Upper lobe of left lung (tissue), 6 donors: ENCODE measurements around the gene TCF12. TPM values are rescaled to one million over a fixed set of nuclear protein-coding genes. Genes with fewer than 3 reads are reported as not detected.

ENCODE experiments used
- ATAC-seq, 2 donors: fragments of 200-7000 bp; cut with Tn5 transposase; one replicate each; pipeline ENCODE4 v1.9.1; 2022; ENCODE audit warnings: mild to moderate bottlenecking in 2 of 2, moderate library complexity in 2 of 2; ENCODE audit not compliant: low FRiP score in 2 of 2
- DNase-seq, 2 donors: peaks; one replicate each; pipeline ENCODE4 v3.0.0-alpha.2; 2019 to 2020
- H3K27ac ChIP-seq, 4 donors: fragments of 200-600 bp; sonication (generic); one replicate each; pipeline ENCODE4 v1.5.1; 2016 to 2019
- H3K27me3 ChIP-seq, 4 donors: fragments of 200-600 bp; sonication (generic); one replicate each; pipeline ENCODE4 v1.5.1; 2017 to 2019
- H3K36me3 ChIP-seq, 4 donors: fragments of 200-600 bp; sonication (generic); one replicate each; pipeline ENCODE4 v1.5.1; 2016 to 2019
- H3K4me1 ChIP-seq, 4 donors: fragments of 200-600 bp; sonication (generic); one replicate each; pipeline ENCODE4 v1.5.1; 2018 to 2019
- H3K4me3 ChIP-seq, 4 donors: fragments of 200-600 bp; sonication (generic); one replicate each; pipeline ENCODE4 v1.5.1; 2017 to 2019; ENCODE audit warnings: mild to moderate bottlenecking in 2 of 4, moderate library complexity in 1 of 4
- H3K9me3 ChIP-seq, 4 donors: fragments of 200-600 bp; sonication (generic); one replicate each; pipeline ENCODE4 v1.5.1; 2018 to 2019
- EP300 ChIP-seq, 4 donors: sonication (generic); formaldehyde crosslinking; IDR thresholded peaks; one replicate each; pipeline ENCODE4 v1.5.1; 2017; ENCODE audit warnings: antibody characterized with exemption in 4 of 4, control low read depth in 2 of 4
- POLR2A ChIP-seq, 4 donors: fragments of 450-650 bp; IDR thresholded peaks; one replicate each; pipeline ENCODE4 v1.5.1; 2016 to 2017; ENCODE audit warnings: antibody characterized with exemption in 4 of 4, mild to moderate bottlenecking in 2 of 4
- POLR2AphosphoS5 ChIP-seq, 2 donors: sonication (generic); formaldehyde crosslinking; IDR thresholded peaks; one replicate each; pipeline ENCODE4 v1.5.1; 2017; ENCODE audit warnings: antibody characterized with exemption in 2 of 2
- WGBS, 2 donors: methylation state at CpG; one replicate each; pipeline ENCODE4 v1.1.5; 2017 to 2018; 5-methylcytosine and 5-hydroxymethylcytosine counted together
- total RNA-seq, 6 donors: library from RNA; depleted of rRNA in 4 of 6; stranded (reverse); fragments of >200 nt in 4 of 6; gene quantifications; one replicate each; pipeline versions ENCODE4 v1.1.0 to v1.2.1, GENCODE V29; 2016 to 2021
- TF ChIP-seq, protein P1 (sequence below), 6 experiments: fragments of 450-650 bp in 4 of 6; fragments of 200-600 bp in 2 of 6; sonication (generic) in 2 of 6; IDR thresholded peaks; one replicate each; pipeline ENCODE4 v1.5.1; 2016 to 2019; ENCODE audit warnings: antibody characterized with exemption in 6 of 6
- donor health status: DM: no; HTN: no; CAD: no; lungs with moderate emphysema.
- donor health status: DM: no; HTN: yes; CAD: no; lungs with severe emphysema.

The TCF12 gene
- total RNA-seq, 6 donors from 2014 or later: 74.5 to 257 (median 103) TPM

DNA sequence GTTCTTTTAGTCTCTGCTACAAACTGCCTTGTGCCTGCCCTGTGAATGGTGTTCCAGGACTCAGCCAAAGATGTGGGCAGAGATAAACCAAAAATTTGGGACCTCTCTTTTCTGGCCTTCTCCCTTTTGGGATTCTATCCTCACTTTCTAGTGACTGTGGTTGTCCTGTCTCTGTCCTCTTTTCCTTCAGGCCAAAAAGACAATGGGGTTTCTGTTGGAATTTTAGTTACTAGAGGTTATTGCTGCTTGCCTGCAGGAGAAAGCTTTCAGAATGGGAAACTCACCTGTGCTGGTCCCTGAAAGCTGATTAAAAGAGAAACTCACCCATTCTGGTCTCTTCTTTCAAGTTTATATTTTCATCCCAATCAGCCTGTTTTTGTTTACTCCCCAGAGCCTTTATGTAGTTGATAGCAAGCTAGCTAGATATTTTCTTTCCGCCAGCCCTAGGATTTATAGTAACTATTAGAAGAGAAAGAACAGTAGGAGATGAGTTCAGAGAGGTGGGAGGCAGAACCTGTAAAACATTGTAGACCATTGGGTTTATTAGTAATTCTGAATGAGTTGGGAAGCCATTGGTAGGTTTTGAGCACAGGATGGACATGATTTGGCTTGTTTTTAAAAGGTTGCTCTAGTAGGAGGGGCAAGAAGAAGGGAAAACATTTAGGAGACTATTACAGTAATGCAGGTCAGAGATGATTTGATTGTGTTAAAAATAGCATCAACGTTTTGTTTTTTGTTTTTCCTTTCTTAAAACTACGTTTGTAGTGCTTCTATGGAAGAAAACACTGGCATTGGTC lies 138.9 kb downstream of the TCF12 start:
- no peak for DNase-seq
- no peak overlapping the region for H3K27ac ChIP-seq

DNA sequence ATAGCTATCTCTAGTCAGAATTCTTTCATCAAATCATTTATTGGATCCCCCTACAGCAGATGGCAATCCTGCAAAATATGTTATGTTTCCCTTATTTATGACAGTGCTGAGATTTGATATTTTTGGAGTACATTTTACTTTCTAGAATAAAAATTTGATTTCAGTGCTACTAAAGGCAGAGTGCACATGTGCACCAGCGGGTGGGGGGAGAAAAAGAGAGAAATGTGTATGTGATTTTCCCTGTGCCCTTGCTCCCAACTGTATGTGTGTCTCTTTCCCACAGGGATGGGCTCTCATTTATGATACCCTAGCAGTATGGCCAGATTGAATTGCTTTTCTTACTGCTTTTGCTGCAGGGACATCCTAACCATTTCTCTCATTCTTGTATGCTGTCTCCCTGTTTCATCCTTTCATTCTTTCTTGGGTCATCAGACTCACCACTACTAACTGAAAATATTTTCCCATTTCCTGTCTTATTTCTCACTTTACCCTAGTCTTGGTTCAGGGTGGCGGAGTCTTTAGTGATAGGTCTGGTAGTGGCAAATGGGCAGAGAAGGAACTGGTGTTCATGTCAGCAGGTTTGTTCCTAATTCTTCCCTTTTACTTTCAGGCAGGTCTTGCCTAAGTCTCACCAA lies 140.7 kb downstream of the TCF12 start:
- Histone ChIP-seq H3K9me3 (no peaks in the 10 kb centered on the region), H3K27ac (no peak overlapping the region), H3K27me3 (no peaks in the 10 kb centered on the region), H3K4me3 (no peak overlapping the region), H3K36me3 (no peaks in the 10 kb centered on the region), H3K4me1 (peaks cover 14 to 23% (median 19%) of the 10 kb centered on the region in 4 donors)
- WGBS, 2 donors: 88 to 94% methylated on average over 2 of the region's 2 CpGs
- DNase-seq (no peak), ATAC-seq (no peak)
- no peak for TF ChIP-seq POLR2AphosphoS5 (IDR thresholded peaks at IDR 0.05)
- TF ChIP-seq POLR2A (IDR thresholded peaks at IDR 0.05): no peak
- TF ChIP-seq, protein P1, sequence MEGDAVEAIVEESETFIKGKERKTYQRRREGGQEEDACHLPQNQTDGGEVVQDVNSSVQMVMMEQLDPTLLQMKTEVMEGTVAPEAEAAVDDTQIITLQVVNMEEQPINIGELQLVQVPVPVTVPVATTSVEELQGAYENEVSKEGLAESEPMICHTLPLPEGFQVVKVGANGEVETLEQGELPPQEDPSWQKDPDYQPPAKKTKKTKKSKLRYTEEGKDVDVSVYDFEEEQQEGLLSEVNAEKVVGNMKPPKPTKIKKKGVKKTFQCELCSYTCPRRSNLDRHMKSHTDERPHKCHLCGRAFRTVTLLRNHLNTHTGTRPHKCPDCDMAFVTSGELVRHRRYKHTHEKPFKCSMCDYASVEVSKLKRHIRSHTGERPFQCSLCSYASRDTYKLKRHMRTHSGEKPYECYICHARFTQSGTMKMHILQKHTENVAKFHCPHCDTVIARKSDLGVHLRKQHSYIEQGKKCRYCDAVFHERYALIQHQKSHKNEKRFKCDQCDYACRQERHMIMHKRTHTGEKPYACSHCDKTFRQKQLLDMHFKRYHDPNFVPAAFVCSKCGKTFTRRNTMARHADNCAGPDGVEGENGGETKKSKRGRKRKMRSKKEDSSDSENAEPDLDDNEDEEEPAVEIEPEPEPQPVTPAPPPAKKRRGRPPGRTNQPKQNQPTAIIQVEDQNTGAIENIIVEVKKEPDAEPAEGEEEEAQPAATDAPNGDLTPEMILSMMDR (IDR thresholded peaks at IDR 0.05): no peak
- TF ChIP-seq EP300 (IDR thresholded peaks at IDR 0.05): no peak

More for the DNA sequence above, 138.9 kb downstream of the TCF12 start:
- no peak for ATAC-seq
- Histone ChIP-seq H3K36me3 (no peaks in the 10 kb centered on the region), H3K4me3 (no peak overlapping the region), H3K4me1 (peaks cover 20 to 26% (median 24%) of the 10 kb centered on the region in 4 donors), H3K9me3 (no peaks in the 10 kb centered on the region), H3K27me3 (no peaks in the 10 kb centered on the region)
- TF ChIP-seq EP300 (IDR thresholded peaks at IDR 0.05): no peak
- TF ChIP-seq, protein P1 (IDR thresholded peaks at IDR 0.05): no peak
- no peak for TF ChIP-seq POLR2A (IDR thresholded peaks at IDR 0.05)
- no peak for TF ChIP-seq POLR2AphosphoS5 (IDR thresholded peaks at IDR 0.05)
- 63 to 64% methylated on average over 3 of the region's 3 CpGs for WGBS, 2 donors

GRCh38 chr15:57060799-57061198 lies 142.4 kb downstream of the TCF12 start:
- Histone ChIP-seq H3K36me3 (no peaks in the 10 kb centered on the region), H3K9me3 (no peaks in the 10 kb centered on the region), H3K27ac (no peak overlapping the region), H3K27me3 (no peaks in the 10 kb centered on the region), H3K4me1 (peaks cover 10 to 15% (median 13%) of the 10 kb centered on the region in 4 donors), H3K4me3 (no peak overlapping the region)
- DNase-seq (no peak), ATAC-seq (no peak)
- WGBS, 2 donors: 34 to 49% methylated on average over 2 of the region's 2 CpGs
- no peak for TF ChIP-seq POLR2A (IDR thresholded peaks at IDR 0.05)
- TF ChIP-seq POLR2AphosphoS5 (IDR thresholded peaks at IDR 0.05): no peak
- TF ChIP-seq, protein P1 (IDR thresholded peaks at IDR 0.05): no peak
- no peak for TF ChIP-seq EP300 (IDR thresholded peaks at IDR 0.05)

- H3K4me1 ChIP-seq: peaks cover 10 to 15% (median 13%) of the 10 kb centered on the region in 4 donors
- no peak overlapping the region for H3K27ac ChIP-seq
- TF ChIP-seq EP300 (IDR thresholded peaks at IDR 0.05) (no peak), POLR2A (IDR thresholded peaks at IDR 0.05) (no peak), POLR2AphosphoS5 (IDR thresholded peaks at IDR 0.05) (no peak)
- TF ChIP-seq, protein P1 (IDR thresholded peaks at IDR 0.05): no peak
- H3K9me3 ChIP-seq: no peaks in the 10 kb centered on the region
- no peaks in the 10 kb centered on the region for H3K36me3 ChIP-seq
- DNase-seq (no peak), ATAC-seq (no peak)
- WGBS, 2 donors: 91 to 99% methylated on average over 2 of the region's 2 CpGs
- no peaks in the 10 kb centered on the region for H3K27me3 ChIP-seq
- no peak overlapping the region for H3K4me3 ChIP-seq
Observed at GRCh38 chr15:57061281-57061680, 142.8 kb downstream of the TCF12 start.
